ENCODE data around the gene GRIA3. TPM values are rescaled to one million over a fixed set of nuclear protein-coding genes. Genes with fewer than 3 reads are reported as not detected.

The GRIA3 gene
- total and polyA plus RNA-seq, 7 donors: 0.07 to 3.0 (median 0.82) TPM; not detected in 2

GRCh38 chrX:123392921-123393320 lies 208.8 kb downstream of the GRIA3 start:
- Histone ChIP-seq H3K27ac (no peak overlapping the region), H3K9me3 (no peaks in the 10 kb centered on the region), H3K27me3 (no peaks in the 10 kb centered on the region), H3K36me3 (no peaks in the 10 kb centered on the region), H3K4me1 (no peaks in the 10 kb centered on the region), H3K4me3 (no peak overlapping the region)
- 81 to 87% methylated on average over 1 of the region's 1 CpG for WGBS, 2 donors
- TF ChIP-seq POLR2AphosphoS5 (IDR thresholded peaks at IDR 0.05) (no peak), CTCF (IDR thresholded peaks at IDR 0.05) (no peak)
- intact Hi-C loops (cut with DNase I): no loop called here
- DNase-seq: no peak

- DNase-seq: no peak
- H3K4me3 ChIP-seq: no peak overlapping the region
- H3K9me3 ChIP-seq: no peaks in the 10 kb centered on the region
- H3K4me1 ChIP-seq: no peaks in the 10 kb centered on the region
- no peaks in the 10 kb centered on the region for H3K27me3 ChIP-seq
- H3K36me3 ChIP-seq: no peaks in the 10 kb centered on the region
- 70 to 76% methylated on average over 1 of the region's 1 CpG for WGBS, 2 donors
- TF ChIP-seq EP300 (IDR thresholded peaks at IDR 0.05) (no peak), POLR2A (IDR thresholded peaks at IDR 0.05) (no peak), CTCF (IDR thresholded peaks at IDR 0.05) (no peak), POLR2AphosphoS5 (IDR thresholded peaks at IDR 0.05) (no peak)
- H3K27ac ChIP-seq: no peak overlapping the region
- intact Hi-C loops (cut with DNase I): no loop called here
Observed at GRCh38 chrX:123399709-123400108, 215.6 kb downstream of the GRIA3 start.

GRCh38 chrX:123405231-123405630 lies 221.2 kb downstream of the GRIA3 start:
- H3K27me3 ChIP-seq: no peaks in the 10 kb centered on the region
- H3K36me3 ChIP-seq: no peaks in the 10 kb centered on the region
- no peaks in the 10 kb centered on the region for H3K4me1 ChIP-seq
- H3K27ac ChIP-seq: no peak overlapping the region
- no peak overlapping the region for H3K4me3 ChIP-seq
- no peaks in the 10 kb centered on the region for H3K9me3 ChIP-seq
- WGBS, 2 donors: 93 to 96% methylated on average over 3 of the region's 3 CpGs
- no peak for DNase-seq
- TF ChIP-seq POLR2A (IDR thresholded peaks at IDR 0.05) (no peak), CTCF (IDR thresholded peaks at IDR 0.05) (no peak), EP300 (IDR thresholded peaks at IDR 0.05) (no peak), POLR2AphosphoS5 (IDR thresholded peaks at IDR 0.05) (no peak)
- intact Hi-C loops (cut with DNase I): no loop called here

GRCh38 chrX:123408821-123409737 lies 225.0 kb downstream of the GRIA3 start:
- no peaks in the 10 kb centered on the region for H3K27me3 ChIP-seq
- TF ChIP-seq CTCF (IDR thresholded peaks at IDR 0.05): no peak
- no peak for TF ChIP-seq POLR2AphosphoS5 (IDR thresholded peaks at IDR 0.05)
- no peak for DNase-seq
- no peaks in the 10 kb centered on the region for H3K4me1 ChIP-seq
- 80 to 85% methylated on average over 1 of the region's 1 CpG for WGBS, 2 donors
- H3K4me3 ChIP-seq: no peak overlapping the region
- intact Hi-C loops (cut with DNase I): no loop called here
- no peaks in the 10 kb centered on the region for H3K36me3 ChIP-seq
- no peak overlapping the region for H3K27ac ChIP-seq
- no peaks in the 10 kb centered on the region for H3K9me3 ChIP-seq

- no peaks in the 10 kb centered on the region for H3K27me3 ChIP-seq
- H3K9me3 ChIP-seq: no peaks in the 10 kb centered on the region
- intact Hi-C loops (cut with DNase I): no loop called here
- TF ChIP-seq CTCF (IDR thresholded peaks at IDR 0.05) (peak in 3 of 4 experiments; percentile 15 to 49 (median 19)), POLR2AphosphoS5 (IDR thresholded peaks at IDR 0.05) (no peak)
- WGBS, 2 donors: 0 to 31% methylated on average over 1 of the region's 1 CpG
- H3K36me3 ChIP-seq: no peaks in the 10 kb centered on the region
- H3K4me3 ChIP-seq: no peak overlapping the region
- no peak overlapping the region for H3K27ac ChIP-seq
- H3K4me1 ChIP-seq: no peaks in the 10 kb centered on the region
- no peak for DNase-seq
Observed at GRCh38 chrX:123422875-123423274, 238.8 kb downstream of the GRIA3 start.

All from sigmoid colon (tissue), 7 donors.